OCI-LY3 (cell line): ENCODE data around the gene NAV1.

Experiments
- H2AFZ ChIP-seq: fragments of 200-600, 300-600 bp; shearing (Covaris generic); 2 replicates; pipeline ENCODE4 v1.6.0; 2014; ENCODE audit warnings: antibody characterized with exemption, low read depth, low read length
- H3K27ac ChIP-seq: fragments of 200-600, 300-600 bp; sonication (generic); 2 replicates; pipeline ENCODE4 v1.5.1; 2014; ENCODE audit warnings: mild to moderate bottlenecking, low read length, moderate library complexity, mixed read lengths
- H3K27me3 ChIP-seq: fragments of 200-600, 300-600 bp; sonication (generic); 2 replicates; pipeline ENCODE4 v1.6.1; 2014; ENCODE audit warnings: low read depth, low read length, mixed read lengths
- H3K36me3 ChIP-seq: fragments of 200-600, 300-600 bp; sonication (generic); replicated peaks from 2 replicates; pipeline ENCODE3; 2014; ENCODE audit warnings: low read depth, low read length, mixed read lengths
- H3K4me1 ChIP-seq: fragments of 300-600, 200-600 bp; sonication (generic); 2 replicates; pipeline ENCODE4 v1.6.1; 2014; ENCODE audit warnings: low read length, mixed read lengths
- H3K4me2 ChIP-seq: fragments of 200-600, 300-600 bp; sonication (generic); 2 replicates; pipeline ENCODE4 v1.6.1; 2014; ENCODE audit warnings: low read length, mixed read lengths
- H3K4me3 ChIP-seq: fragments of 300-600, 200-600 bp; sonication (generic); 2 replicates; pipeline ENCODE4 v1.5.1; 2014; ENCODE audit warnings: antibody characterized with exemption, mild to moderate bottlenecking, low read length, moderate library complexity
- H3K79me2 ChIP-seq: fragments of 300-600, 200-600 bp; shearing (Covaris generic); 2 replicates; pipeline ENCODE4 v1.6.1; 2014; ENCODE audit warnings: mild to moderate bottlenecking, low read length, mixed read lengths
- H3K9ac ChIP-seq: fragments of 300-600, 200-600 bp; shearing (Covaris generic); 2 replicates; pipeline ENCODE4 v1.6.0; 2014; ENCODE audit warnings: mild to moderate bottlenecking, low read length, moderate library complexity
- H3K9me3 ChIP-seq: fragments of 200-600, 300-600 bp; shearing (Covaris generic); 2 replicates; pipeline ENCODE4 v1.6.1; 2014; ENCODE audit warnings: low read length, mixed read lengths; ENCODE audit not compliant: insufficient read depth
- H4K20me1 ChIP-seq: fragments of 200-600, 300-600 bp; sonication (generic); 2 replicates; pipeline ENCODE4 v1.6.1; 2016; ENCODE audit warnings: low read length, mixed read lengths; ENCODE audit not compliant: insufficient read depth
- EZH2phosphoT487 ChIP-seq: fragments of 200-600 bp; shearing (Covaris generic); IDR thresholded peaks from 2 replicates; pipeline ENCODE4 v1.6.1; 2018; ENCODE audit warnings: antibody characterized with exemption, mixed run types, low read depth
- TF ChIP-seq, protein P1 (sequence below): fragments of 200-600, 300-600 bp; sonication (generic); IDR thresholded peaks from 2 replicates; pipeline ENCODE4 v1.5.1; 2014; ENCODE audit warnings: antibody characterized with exemption, low read length, low read depth

NAV1 gene

DNA sequence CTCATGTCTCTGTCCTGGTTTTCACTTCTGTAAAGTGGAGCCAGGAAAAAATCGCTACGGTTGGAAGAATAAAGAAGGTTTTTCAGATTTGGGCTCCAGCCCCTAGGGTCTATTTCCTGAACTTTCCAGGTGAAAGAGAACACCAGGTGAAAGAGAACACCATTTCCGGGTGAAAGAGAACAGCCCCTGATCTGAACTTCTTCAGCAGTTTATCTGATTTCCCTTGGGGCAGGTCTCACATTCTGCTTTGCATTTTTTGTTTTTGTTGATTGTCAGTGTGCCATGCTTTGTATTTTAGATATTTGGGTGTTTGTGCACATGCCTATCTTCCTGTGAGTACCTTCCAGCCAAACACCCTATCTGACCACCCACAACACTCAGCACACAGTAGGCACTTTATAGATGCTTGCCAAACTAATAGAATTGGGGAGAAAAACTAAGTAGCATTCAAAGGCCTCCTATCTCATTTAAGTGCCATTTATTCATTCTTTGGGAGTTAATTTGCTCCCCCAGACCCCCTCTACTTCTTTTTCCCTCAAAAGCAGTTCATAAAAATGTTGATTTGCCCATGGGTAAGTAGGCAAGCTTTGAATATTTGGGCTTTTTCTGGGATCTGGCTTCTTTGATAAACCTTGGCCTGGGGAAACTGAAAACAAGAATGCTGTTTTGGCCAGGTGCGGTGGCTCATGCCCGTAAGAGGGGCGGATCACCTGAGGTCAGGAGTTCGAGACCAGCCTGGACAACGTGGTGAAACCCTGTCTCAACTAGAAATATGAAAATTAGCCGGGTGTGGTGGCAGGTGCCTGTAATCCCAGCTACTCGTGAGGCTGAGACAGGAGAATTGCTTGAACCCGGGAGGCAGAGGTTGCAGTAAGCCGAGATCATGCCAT lies 2.2 kb downstream of the NAV1 start:
- Histone ChIP-seq H2AFZ (no peak overlapping the region), H3K27me3 (peaks cover 28% of the 10 kb centered on the region), H3K4me2 (no peak overlapping the region), H3K36me3 (no peaks in the 10 kb centered on the region), H3K27ac (no peak overlapping the region), H3K4me1 (peaks cover 24% of the 10 kb centered on the region), H3K9me3 (no peaks in the 10 kb centered on the region), H4K20me1 (no peaks in the 10 kb centered on the region), H3K9ac (no peak overlapping the region), H3K4me3 (no peak overlapping the region), H3K79me2 (no peaks in the 10 kb centered on the region)
- no peak for TF ChIP-seq EZH2phosphoT487
- TF ChIP-seq, protein P1, sequence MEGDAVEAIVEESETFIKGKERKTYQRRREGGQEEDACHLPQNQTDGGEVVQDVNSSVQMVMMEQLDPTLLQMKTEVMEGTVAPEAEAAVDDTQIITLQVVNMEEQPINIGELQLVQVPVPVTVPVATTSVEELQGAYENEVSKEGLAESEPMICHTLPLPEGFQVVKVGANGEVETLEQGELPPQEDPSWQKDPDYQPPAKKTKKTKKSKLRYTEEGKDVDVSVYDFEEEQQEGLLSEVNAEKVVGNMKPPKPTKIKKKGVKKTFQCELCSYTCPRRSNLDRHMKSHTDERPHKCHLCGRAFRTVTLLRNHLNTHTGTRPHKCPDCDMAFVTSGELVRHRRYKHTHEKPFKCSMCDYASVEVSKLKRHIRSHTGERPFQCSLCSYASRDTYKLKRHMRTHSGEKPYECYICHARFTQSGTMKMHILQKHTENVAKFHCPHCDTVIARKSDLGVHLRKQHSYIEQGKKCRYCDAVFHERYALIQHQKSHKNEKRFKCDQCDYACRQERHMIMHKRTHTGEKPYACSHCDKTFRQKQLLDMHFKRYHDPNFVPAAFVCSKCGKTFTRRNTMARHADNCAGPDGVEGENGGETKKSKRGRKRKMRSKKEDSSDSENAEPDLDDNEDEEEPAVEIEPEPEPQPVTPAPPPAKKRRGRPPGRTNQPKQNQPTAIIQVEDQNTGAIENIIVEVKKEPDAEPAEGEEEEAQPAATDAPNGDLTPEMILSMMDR: no peak

DNA sequence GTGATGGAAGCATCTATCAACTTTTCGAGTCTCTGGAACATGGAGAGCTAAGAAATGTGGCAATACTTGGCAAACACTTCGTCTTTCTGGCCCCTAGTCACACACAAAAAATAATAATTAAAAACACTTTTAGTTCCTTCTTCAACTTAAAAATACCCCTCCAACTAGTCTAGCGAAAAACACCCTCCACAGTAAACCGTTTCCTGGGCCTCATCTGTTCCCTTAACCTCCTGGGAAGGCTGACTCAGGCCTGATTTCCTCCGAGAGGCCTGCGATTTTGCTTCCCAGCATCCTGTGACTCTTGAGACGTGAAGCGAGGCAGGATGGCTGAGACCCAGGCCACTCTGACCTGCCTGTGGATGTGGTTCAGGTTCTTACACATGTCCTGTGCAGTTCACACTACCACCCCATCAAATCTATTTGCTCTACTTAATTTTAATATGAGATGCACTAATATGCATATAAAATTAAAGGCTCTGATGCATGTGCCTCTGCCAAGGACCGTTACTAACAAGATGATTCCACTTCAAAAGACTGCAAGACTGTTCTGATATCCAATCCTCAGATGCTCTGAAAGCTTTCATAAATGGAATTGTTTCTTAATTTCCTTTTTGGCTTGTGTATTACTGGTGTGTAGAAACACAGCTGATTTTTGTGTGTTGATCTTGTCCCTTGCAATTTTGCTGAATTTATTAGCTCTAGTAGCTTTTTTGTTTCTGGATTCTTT lies 3.5 kb downstream of the NAV1 start:
- no peaks in the 10 kb centered on the region for H3K36me3 ChIP-seq
- no peaks in the 10 kb centered on the region for H3K9me3 ChIP-seq
- H3K9ac ChIP-seq: no peak overlapping the region
- H3K4me1 ChIP-seq: peaks cover 27% of the 10 kb centered on the region
- no peak overlapping the region; the same call in 1 of the 2 replicates for H3K4me2 ChIP-seq
- TF ChIP-seq, protein P1: no peak
- no peak for TF ChIP-seq EZH2phosphoT487
- H3K27ac ChIP-seq: no peak overlapping the region
- peaks cover 24% of the 10 kb centered on the region for H3K27me3 ChIP-seq
- H3K79me2 ChIP-seq: no peaks in the 10 kb centered on the region
- H2AFZ ChIP-seq: no peak overlapping the region; the same call in 1 of the 2 replicates
- H4K20me1 ChIP-seq: no peaks in the 10 kb centered on the region
- no peak overlapping the region for H3K4me3 ChIP-seq

DNA sequence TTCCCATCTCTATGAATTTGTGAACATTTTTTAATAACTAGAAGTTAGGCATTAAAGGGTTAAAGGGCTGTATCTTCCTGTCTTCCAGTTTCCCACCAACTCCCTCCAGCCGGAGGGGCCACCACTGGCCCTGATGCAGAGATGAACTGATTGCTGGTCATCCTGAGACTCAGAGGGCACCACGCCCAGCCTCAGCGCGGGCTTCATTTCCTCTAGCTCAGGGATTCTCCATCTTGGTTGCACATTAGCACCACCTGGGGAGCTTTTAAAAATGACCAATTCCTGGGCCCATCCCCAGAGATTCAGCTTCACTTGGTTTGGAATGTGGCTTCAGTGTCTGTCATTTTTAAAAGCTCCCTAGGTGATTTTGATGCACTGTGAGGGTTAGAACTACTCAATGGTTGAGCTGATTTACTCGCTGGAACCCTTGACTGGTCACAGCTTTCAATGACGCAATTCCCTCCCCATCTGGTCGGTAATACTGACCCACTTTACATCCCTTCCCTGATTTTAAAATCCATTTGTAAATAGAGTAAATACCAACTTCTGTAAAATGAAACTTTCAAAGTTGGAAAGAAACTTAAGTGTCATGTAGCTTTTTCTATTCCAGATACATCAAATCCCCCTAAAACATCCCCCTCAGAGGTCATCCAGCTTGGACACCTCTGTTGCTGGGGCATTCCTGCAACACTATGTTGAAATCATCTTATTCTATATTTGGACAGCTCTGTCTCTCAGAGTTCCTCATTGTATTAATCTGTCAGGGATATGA lies 5.1 kb downstream of the NAV1 start:
- Histone ChIP-seq H3K4me3 (no peak overlapping the region), H2AFZ (no peak overlapping the region), H3K79me2 (no peaks in the 10 kb centered on the region), H3K36me3 (no peaks in the 10 kb centered on the region), H4K20me1 (no peaks in the 10 kb centered on the region), H3K27me3 (peaks cover 11% of the 10 kb centered on the region; the same call in 1 of the 2 replicates), H3K27ac (no peak overlapping the region), H3K9ac (no peak overlapping the region), H3K4me1 (peaks cover 27% of the 10 kb centered on the region), H3K4me2 (no peak overlapping the region), H3K9me3 (no peaks in the 10 kb centered on the region)
- TF ChIP-seq, protein P1: no peak

DNA sequence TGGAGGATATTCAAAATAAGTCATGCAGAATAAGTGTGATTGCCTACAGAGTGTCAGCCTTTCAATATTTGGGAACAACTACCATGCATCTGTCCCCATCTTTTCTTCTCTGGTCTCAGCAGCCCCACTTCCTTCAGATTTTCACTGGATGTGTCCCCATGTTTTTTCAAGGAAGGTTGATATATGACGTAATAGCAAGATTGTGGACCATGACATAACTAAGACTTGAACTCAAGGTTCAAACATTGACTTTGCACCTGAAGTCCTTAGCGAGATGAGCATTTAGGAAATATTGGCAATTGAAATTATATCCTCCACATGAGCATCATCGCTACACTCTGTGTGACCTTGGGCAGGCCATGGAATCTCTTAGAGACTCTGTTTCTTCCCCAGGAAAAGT lies 5.8 kb downstream of the NAV1 start:
- Histone ChIP-seq H3K79me2 (no peaks in the 10 kb centered on the region), H3K9ac (no peak overlapping the region), H3K4me1 (peaks cover 27% of the 10 kb centered on the region), H3K36me3 (no peaks in the 10 kb centered on the region), H4K20me1 (no peaks in the 10 kb centered on the region), H3K9me3 (no peaks in the 10 kb centered on the region), H3K4me3 (no peak overlapping the region), H3K27ac (no peak overlapping the region), H3K27me3 (peaks cover 8% of the 10 kb centered on the region; the same call in 1 of the 2 replicates), H3K4me2 (no peak overlapping the region), H2AFZ (no peak overlapping the region)
- TF ChIP-seq, protein P1: no peak
- TF ChIP-seq EZH2phosphoT487: no peak
